Epithelial cell of proximal tubule (primary cell): ENCODE results near the gene PHAF1. TPM values are rescaled to one million over a fixed set of nuclear protein-coding genes. Genes with fewer than 3 reads are reported as not detected.

ENCODE experiments used
- DNase-seq: peaks from one replicate; pipeline ENCODE4 v3.0.0-alpha.2; 2011; ENCODE audit warnings: low read depth
- H3K4me3 ChIP-seq: 2 replicates; pipeline ENCODE4 v1.5.1; 2011; ENCODE audit warnings: low read depth, mild to moderate bottlenecking, low read length
- total RNA-seq: library from RNA; depleted of rRNA; stranded (reverse); fragments of >200 nt; gene quantifications from 2 replicates; pipeline ENCODE4 v1.2.3, GENCODE V29; 2015
- TF ChIP-seq, protein P1 (sequence below): conservative IDR thresholded peaks from 2 replicates; pipeline ENCODE4 v1.5.1; 2012; ENCODE audit warnings: low read depth, mild to moderate bottlenecking, low read length

The PHAF1 gene
- total RNA-seq, 1 donor from 2014 or later: 16.4 TPM

DNA sequence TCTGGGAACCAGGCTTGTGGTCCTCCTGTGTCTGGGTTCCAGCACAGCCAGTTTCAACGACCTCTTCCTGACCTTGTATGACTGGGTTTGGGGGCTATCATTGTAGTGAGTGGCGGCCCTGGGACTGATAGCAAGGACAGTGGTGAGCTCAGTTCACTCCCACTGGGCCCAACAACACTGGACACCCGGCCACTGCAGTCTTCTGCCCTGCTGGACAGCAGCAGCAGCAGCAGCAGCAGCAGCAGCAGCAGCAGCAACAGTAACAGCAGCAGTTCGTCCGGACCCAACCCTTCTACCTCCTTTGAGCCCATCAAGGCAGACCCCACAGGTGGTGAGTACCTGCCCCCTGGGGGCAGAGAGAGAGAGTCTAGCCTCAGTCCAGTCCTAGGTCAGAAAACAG lies 85.9 kb downstream of the PHAF1 start:
- no peak for DNase-seq
- TF ChIP-seq, protein P1, sequence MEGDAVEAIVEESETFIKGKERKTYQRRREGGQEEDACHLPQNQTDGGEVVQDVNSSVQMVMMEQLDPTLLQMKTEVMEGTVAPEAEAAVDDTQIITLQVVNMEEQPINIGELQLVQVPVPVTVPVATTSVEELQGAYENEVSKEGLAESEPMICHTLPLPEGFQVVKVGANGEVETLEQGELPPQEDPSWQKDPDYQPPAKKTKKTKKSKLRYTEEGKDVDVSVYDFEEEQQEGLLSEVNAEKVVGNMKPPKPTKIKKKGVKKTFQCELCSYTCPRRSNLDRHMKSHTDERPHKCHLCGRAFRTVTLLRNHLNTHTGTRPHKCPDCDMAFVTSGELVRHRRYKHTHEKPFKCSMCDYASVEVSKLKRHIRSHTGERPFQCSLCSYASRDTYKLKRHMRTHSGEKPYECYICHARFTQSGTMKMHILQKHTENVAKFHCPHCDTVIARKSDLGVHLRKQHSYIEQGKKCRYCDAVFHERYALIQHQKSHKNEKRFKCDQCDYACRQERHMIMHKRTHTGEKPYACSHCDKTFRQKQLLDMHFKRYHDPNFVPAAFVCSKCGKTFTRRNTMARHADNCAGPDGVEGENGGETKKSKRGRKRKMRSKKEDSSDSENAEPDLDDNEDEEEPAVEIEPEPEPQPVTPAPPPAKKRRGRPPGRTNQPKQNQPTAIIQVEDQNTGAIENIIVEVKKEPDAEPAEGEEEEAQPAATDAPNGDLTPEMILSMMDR: no peak
- no peak overlapping the region for H3K4me3 ChIP-seq

DNA sequence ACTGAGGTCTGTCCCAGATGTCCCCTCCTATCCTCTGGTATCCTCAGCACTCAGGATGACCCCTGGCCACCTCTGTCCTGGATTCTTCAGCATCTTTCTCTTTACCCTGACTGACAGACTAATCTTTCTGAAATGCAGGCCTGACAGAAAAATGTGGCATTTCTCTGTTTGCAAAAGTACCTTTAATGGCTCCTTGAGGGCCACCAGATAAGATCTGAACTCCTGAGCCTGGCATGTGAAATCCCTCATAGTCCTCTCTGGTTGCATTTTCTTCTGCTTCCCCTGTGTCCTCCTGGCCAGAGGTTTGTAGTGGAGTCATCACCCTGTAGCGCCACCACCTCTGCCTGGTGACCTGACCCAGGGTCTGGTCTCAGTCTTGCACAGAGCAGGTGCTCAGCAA lies 87.1 kb downstream of the PHAF1 start:
- H3K4me3 ChIP-seq: no peak overlapping the region
- no peak for DNase-seq
- TF ChIP-seq, protein P1: no peak

DNA sequence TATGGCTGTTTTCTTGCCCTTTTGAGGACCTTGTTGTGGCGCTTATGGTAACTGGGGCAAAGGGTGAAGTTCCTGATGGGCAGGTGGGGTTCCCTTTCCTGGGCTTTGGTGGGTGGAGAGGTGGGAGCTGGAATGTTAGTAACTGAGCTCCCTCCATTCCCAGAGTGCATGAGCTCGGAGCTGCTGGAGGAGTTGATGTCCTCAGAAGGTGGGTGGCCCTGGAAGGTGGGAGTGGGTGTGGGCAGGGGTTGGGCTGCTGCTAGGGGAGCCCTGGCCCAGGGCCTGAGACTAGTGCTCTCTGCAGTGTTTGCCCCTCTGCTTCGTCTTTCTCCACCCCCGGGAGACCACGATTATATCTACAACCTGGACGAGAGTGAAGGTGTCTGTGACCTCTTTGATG lies 88.0 kb downstream of the PHAF1 start:
- TF ChIP-seq, protein P1: no peak
- no peak for DNase-seq
- H3K4me3 ChIP-seq: no peak overlapping the region

Other genes starting within 250 kb of the PHAF1 start
- gene PDP2, start 229.4 kb upstream of the PHAF1 start, total RNA-seq: 2.4 and 5.2 TPM in 2 replicates
- 0.14 and 0.81 TPM in 2 replicates for gene CDH16, start 191.1 kb upstream of the PHAF1 start, total RNA-seq
- 6.5 and 40.2 TPM in 2 replicates for gene RRAD, start 184.4 kb upstream of the PHAF1 start, total RNA-seq
- 123 and 178 TPM in 2 replicates for gene CIAO2B, start 175.5 kb upstream of the PHAF1 start, total RNA-seq
- 10.9 and 20.9 TPM in 2 replicates for gene CES2, start 174.4 kb upstream of the PHAF1 start, total RNA-seq
- gene CES3, start 148.7 kb upstream of the PHAF1 start, total RNA-seq: 0.75 TPM in 1 of 2 replicates, not detected in the other
- gene CES4A, start 121.4 kb upstream of the PHAF1 start, total RNA-seq: 0.52 and 2.0 TPM in 2 replicates
- 74.9 and 178 TPM in 2 replicates for gene CBFB, start 80.8 kb upstream of the PHAF1 start, total RNA-seq
- gene B3GNT9, start 41.1 kb downstream of the PHAF1 start, total RNA-seq: 1.0 and 2.0 TPM in 2 replicates
- gene TRADD, start 50.0 kb downstream of the PHAF1 start, total RNA-seq: 17.6 and 30.6 TPM in 2 replicates
- 4.9 and 12.3 TPM in 2 replicates for gene FBXL8, start 50.0 kb downstream of the PHAF1 start, total RNA-seq
- 0.14 and 0.63 TPM in 2 replicates for gene HSF4, start 54.8 kb downstream of the PHAF1 start, total RNA-seq
- 12.5 and 39.4 TPM in 2 replicates for gene NOL3, start 60.6 kb downstream of the PHAF1 start, total RNA-seq
- gene MATCAP1, start 74.0 kb downstream of the PHAF1 start, total RNA-seq: 5.1 and 11.4 TPM in 2 replicates
- 1.2 TPM in 1 of 2 replicates, not detected in the other for gene EXOC3L1, start 80.2 kb downstream of the PHAF1 start, total RNA-seq
- 78.9 and 108 TPM in 2 replicates for gene E2F4, start 82.2 kb downstream of the PHAF1 start, total RNA-seq
- 4.0 and 11.0 TPM in 2 replicates for gene ELMO3, start 89.2 kb downstream of the PHAF1 start, total RNA-seq
- gene TMEM208, start 117.2 kb downstream of the PHAF1 start, total RNA-seq: 49.0 and 54.8 TPM in 2 replicates
- 16.4 and 20.1 TPM in 2 replicates for gene FHOD1, start 137.5 kb downstream of the PHAF1 start, total RNA-seq
- gene SLC9A5, start 139.0 kb downstream of the PHAF1 start, total RNA-seq: 0.14 and 0.23 TPM in 2 replicates
- gene PLEKHG4, start 169.6 kb downstream of the PHAF1 start, total RNA-seq: 6.6 and 10.2 TPM in 2 replicates
- gene KCTD19, start 216.8 kb downstream of the PHAF1 start, total RNA-seq: 0.14 and 0.35 TPM in 2 replicates
- 0.07 and 0.52 TPM in 2 replicates for gene LRRC36, start 216.9 kb downstream of the PHAF1 start, total RNA-seq